SHP77 treated with DMSO at 0.1 percent for 48 hours (cell line): ENCODE data around the gene IL4I1.
"Not testable (repeated sequence)": the region's sequence is repeated elsewhere in the genome, so short reads cannot be mapped to it uniquely, and the experiment has no call there.

Experiments used
- DNase-seq: peaks from one replicate; lab custom pipeline; 2025; lab: John Stamatoyannopoulos, UW

IL4I1 gene, protein sequence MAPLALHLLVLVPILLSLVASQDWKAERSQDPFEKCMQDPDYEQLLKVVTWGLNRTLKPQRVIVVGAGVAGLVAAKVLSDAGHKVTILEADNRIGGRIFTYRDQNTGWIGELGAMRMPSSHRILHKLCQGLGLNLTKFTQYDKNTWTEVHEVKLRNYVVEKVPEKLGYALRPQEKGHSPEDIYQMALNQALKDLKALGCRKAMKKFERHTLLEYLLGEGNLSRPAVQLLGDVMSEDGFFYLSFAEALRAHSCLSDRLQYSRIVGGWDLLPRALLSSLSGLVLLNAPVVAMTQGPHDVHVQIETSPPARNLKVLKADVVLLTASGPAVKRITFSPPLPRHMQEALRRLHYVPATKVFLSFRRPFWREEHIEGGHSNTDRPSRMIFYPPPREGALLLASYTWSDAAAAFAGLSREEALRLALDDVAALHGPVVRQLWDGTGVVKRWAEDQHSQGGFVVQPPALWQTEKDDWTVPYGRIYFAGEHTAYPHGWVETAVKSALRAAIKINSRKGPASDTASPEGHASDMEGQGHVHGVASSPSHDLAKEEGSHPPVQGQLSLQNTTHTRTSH

DNA sequence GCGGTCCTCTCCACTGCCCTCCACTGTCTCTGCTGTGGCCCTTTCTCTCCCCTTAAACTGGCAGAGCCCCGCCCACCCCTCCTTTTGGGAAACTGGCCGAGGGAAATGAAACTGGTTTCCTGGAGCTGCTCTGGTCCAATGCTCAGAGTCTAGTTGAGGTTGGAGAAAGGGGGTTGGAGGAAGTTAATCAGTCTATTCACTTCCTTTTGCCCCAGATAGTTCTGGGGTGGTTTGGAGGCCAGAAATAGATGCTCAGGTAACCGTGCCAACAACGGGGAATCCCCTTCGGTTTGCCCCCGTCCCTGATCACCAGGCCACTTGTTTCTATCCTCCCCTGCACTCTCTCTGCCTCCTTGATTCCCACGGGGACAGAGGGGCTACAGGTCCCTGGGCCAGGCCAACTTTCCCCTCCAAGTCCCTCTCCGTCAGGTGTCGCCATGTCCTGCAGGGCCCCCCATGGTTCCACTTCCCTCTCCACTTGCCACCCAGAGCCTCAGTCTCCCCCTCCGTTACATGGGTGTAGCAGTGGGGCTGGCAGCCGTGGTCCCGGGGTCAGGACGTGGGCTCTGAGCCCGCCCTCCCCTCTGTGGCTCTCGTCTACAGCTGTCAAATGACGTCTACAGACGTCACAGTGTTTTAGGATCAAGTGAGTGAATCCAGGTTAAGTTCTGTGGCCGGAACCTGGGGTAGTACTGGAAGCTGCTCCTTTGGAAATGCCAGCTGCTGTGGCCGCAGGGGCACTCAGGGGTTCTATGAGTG lies at the start of gene IL4I1:
TSS of gene IL4I1 (minus strand) at position 25 of the 759 bp plus-strand sequence. CDS start 727 bp downstream, outside the sequence.
- no peak for DNase-seq

DNA sequence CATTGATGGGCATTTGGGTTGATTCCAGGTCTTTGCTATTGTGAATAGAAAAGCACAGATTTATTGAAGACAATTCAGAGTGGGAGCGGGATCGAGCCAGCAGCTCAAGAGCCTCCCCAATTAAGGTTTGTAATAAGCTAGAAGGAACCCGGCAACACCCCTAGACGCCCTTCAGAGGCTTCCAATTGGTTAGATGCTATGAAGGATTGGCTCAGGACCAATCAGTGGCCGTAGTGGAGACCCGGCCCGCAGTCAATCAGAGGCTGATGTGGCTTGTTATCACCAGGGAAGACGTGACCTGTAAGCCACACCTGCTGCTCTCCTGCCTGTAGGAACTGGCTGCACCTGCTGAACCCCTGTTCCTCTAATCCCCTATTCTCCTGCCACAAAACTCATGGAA lies 49.7 kb upstream of the IL4I1 start:
- no peak for DNase-seq

DNA sequence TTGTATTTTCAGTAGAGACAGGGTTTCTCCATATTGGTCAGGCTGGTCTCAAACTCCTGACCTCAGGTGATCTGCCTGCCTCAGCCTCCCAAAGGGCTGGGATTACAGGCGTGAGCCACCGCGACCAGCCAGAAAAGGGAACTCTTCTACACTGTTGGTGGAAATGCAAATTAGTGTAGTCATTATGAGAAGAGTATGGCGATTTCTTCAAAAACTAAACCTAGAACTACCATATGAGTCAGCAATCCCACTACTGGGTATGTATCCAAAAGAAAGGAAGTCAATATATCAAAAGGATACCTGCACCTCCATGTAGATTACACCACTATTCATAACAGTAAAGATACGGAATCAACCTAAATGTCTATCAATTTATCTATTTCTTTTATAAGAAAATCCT lies 47.9 kb upstream of the IL4I1 start:
- DNase-seq = not testable (repeated sequence)

DNA sequence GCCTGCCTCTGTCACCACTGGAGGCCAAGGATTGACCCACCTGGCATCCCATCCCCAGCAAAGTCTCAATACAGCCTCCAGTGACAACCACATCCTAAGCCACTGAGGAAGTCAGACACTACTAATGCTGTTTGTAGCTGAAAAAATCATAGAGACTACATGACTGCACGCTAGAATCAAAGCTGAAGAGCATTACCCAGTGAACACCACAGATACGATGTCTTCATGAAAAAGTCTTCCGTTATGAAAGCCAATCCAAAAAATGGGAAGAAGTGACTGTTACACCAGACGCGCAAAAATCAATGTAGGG lies 43.8 kb upstream of the IL4I1 start:
- no peak for DNase-seq

DNA sequence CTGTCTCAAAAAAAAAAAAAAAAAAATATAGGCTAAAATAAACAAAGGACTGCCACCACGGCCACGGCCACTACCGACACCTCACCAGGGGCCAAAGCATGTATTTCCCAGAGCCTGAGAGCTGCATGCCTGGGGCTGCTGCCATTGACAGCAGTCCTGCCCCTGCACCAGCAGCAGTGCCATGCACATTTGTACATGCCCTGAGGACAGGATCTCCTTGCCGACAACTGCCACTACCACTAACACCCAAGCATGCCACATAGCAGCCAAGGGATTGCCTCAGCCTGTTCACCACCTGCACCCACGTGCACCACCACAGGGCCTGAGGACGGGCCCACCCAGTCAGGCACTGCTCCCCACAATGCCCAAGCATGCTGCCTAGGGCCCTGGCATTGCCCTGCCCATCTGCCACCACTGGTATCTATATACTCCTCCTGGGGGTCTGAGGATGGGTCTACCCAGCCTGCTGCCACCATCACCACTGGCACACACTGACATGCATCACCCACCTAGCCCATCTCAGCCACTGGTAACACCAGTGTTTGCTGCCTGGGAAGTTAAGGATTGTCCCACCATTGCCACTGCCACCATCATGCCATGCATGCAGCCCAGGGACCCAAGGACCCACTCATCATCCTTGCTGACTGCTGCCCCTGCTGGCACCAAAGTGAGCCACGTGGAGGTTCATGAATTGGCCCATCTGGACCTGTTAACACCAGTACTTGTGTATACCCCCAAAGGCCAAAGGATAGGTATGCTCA lies 43.2 kb upstream of the IL4I1 start:
- no peak for DNase-seq

DNA sequence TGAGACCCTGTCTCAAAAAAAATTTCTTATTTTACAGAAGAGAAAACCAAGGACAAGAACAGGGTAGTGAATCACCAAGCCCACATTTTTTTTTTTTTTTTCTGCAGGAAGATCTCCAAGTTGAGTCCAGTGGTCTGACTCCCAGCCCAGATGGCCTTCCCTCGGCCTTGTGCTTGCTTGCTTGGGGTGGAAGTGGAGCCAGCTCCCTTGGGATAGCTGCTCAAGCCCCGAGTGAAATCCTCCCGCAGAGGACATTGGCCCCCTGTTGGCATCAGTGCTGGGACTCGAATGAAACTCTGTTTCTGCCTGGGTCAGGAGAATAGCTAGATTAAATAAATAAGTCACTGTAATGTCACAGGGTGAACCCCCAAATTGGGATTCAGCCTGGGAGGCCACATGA lies 42.0 kb upstream of the IL4I1 start:
- no peak for DNase-seq

DNA sequence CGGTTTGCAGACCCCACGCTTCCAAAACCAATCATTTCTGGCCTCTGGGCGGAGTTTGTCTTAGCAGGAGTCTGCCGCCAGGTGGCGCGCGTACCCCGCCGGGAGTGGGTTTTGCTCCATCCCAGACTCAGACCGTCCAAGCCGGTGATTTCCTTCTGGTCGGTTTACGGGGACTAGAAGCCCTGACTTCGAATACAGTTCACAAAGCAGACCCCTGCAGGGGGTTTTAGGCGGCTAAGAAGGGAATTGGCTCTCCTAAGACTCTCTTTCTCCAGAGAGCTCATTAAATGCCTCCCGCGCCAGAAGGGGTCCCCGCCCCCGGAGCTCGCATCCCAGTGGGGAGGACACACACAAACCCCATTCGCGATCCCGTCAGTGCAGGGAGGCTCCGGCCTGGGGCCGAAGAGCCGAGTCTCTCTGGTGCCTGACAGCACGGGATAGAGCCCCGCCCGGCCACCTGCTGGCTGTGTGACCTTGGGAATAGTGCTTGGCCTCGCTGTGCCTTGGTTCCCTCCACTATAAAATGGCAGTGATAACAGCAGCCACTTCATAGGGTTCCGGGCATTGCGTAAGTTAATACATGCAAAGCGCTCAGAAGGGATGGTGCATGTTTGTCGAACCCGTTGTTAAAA lies 41.2 kb upstream of the IL4I1 start:
- peak; percentile 51 for DNase-seq

DNA sequence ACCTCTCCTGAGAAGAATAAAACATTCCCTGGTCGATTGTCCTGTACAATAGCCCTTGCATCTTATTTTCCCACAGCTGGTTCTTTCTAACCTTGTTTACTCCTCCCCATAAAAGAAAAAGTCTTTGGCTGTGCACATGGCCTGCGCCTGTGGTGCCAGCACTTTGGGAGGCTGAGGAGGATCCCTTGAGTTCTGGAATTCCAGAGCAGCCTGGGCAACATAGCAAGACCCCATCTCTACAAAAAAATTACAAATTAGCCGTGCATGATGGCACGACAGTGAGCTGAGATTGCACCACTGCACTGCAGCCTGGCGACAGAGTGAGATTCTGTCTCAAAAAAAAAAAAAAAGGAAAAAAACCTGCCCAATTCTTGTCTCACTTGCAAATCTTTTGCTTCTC lies 39.9 kb upstream of the IL4I1 start:
- no peak for DNase-seq

DNA sequence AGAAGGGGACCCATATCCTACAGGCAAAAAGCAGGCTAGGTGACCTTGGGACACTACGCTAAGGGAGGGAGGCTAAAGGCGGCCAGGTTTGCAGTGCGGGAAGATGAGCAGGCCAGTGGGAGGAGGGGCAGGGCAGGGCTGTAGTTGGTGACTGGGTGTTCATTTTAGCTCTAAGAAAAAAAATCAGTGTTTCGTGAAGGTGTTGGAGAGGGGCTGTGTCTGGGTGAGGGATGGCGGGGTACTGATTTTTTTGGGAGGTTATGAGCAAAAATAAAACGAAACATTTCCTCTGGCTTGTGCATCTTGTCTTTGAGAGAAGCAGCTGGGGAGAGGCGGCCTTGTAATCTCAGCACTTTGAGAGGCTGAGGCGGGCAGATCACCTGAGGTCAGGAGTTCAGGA lies 37.0 kb upstream of the IL4I1 start:
- no peak for DNase-seq

DNA sequence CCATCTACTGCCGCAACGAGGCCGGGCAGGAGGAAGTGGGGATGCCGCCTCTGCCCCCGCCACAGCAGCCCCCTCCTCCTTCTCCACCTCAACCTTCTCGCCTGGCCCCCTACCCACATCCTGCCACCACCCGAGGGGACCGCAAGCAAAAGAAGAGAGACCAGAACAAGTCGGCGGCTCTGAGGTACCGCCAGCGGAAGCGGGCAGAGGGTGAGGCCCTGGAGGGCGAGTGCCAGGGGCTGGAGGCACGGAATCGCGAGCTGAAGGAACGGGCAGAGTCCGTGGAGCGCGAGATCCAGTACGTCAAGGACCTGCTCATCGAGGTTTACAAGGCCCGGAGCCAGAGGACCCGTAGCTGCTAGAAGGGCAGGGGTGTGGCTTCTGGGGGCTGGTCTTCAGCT lies 36.0 kb upstream of the IL4I1 start:
- no peak for DNase-seq

DNA sequence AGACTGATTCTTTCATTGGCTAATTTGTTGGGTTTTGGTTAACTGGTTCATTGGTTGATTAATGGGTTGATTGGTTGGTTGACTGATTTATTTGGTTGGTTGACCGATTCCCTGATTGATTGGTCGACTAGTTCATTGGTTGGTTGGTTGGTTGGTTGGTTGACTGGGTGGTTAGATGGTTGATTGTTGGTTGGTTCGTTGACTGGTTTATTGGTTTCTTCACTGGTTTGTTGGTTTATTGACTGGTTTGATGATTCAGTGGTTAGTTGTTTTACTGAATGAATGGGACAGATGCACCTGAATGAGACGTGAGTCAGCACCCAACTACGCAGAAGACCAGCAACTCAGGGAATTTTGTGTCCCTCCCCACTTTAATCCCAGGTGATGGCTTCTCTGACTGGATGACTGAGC lies 35.4 kb upstream of the IL4I1 start:
- DNase-seq = no peak

DNA sequence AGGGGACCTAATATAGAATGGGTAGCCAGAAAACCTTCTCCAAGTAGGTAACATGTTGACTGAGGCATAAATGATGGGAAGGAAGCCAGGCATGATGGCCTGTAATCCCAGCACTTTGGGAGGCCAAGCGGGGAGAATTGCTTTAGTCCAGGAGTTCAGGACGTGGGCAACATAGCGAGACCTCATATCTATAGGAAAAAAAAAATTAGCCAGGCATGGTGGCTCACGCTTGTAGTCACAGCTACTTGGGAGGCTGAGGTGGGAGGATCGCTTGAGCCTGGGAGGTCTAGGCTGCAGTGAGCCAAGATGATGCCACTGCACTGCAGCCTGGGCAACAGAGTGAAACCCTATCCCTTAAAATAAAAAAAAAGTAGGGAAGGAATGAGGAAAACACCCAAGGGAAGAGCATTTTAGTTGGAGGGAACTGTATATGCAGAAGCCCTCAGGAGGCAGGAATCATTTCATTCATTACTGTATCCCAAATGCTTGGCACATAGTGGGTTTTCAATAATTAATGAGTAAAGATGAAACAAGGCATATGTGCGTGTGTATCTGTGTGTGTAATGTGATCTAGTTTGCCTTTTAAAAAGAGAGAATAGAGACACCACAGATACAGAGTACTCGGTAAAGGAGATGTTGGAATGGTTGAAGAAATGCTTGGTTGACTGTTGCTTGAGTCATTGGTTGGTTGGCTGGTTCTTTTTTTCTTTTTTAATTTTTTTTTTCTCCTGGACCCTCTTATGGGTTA lies 34.8 kb upstream of the IL4I1 start:
- no peak for DNase-seq

DNA sequence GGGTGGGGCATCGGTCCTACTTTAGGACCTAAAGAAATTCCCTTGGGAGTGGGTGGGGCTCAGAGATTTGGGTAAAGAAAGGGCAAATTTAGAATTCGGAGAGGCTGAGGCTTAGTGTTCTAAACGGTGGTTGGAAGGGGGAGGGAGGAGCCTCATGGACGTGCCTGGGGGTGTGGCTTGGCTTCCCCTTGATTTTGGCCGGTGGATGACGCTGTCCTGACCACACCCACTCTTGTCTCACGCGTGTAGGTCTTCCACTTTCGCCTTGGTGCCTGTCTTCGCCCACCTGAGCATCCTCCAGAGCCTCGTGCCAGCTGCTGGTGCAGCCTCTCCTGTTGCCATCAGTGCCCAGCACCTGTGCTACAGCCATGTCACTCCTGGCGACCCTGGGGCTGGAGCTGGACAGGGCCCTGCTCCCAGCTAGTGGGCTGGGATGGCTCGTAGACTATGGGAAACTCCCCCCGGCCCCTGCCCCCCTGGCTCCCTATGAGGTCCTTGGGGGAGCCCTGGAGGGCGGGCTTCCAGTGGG lies 33.9 kb upstream of the IL4I1 start:
- no peak for DNase-seq

DNA sequence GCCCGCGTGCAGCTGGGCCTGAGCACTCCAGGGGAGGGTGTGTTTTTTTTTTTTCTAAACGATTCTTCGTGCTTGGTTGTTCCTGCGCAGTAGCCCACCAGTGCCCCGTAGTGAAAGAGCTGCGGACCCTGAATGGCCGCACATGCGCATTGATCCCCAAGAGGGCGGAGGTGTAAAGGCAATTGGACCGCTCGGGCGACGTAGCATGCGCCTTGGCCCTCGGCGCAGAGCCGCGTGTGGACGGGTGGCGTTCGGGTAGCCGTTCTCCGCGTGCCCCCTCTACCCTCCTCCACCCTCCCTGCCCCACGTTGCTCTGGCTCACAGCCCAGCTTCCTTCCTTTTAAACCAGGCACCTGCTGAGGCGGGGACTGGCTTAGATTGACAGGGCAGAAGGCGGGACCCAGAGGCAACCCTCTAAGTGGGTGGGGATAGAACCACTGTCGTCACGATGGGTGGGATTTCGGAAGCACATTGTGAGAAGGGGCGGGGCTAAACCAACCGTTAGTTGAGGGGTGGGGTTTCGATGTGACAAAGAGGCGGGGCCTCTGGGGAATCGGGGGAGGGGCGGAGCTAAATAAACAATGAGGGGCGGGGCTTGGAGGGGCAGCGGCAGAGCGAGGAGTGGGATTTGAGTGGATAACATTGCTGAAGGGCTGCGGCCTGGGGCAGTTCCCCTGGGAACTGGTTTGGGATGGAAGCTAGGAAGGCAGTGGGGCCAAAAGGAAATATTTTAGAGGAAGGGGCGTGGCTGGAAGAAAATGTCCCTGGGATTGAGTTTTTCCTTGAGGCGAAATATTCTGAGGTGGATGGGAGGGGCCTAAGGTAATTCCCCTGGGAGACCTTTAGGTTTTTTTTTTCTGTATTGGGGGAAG lies 33.2 kb upstream of the IL4I1 start:
- peak; percentile 90 for DNase-seq

DNA sequence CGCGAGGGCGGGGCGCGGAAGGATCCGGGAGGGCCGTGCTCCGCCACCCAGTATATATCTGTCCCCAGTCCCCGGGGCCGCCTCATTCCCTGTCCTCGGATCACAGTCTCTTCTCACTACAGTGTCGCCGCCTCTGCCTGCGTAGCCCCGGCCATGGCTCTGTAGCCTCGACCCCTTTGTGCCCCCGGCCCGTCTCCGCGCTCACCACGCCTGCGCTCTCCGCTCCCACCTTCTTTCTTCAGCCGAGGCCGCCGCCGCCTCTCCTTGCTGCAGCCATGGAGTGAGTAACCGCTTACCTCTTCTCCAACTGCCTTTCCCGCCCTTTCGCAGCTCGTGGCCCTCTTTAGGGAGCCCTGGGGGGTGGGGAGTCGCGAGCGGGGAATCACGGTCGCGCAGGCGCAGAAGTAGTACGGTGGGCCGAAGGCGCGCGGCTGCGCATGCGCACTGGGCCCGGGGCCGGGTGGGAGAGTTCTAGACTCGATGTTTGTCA lies 32.5 kb upstream of the IL4I1 start, which contains the start of the genes ATF5 and NUP62:
TSS of gene ATF5 (plus strand) at position 85 of the 490 bp plus-strand sequence. CDS start 1,646 bp downstream, outside the sequence.
TSS of gene NUP62 (minus strand) at position 384 of the 490 bp plus-strand sequence. CDS start 19,697 bp downstream, outside the sequence.
- peak; percentile 88 for DNase-seq

DNA sequence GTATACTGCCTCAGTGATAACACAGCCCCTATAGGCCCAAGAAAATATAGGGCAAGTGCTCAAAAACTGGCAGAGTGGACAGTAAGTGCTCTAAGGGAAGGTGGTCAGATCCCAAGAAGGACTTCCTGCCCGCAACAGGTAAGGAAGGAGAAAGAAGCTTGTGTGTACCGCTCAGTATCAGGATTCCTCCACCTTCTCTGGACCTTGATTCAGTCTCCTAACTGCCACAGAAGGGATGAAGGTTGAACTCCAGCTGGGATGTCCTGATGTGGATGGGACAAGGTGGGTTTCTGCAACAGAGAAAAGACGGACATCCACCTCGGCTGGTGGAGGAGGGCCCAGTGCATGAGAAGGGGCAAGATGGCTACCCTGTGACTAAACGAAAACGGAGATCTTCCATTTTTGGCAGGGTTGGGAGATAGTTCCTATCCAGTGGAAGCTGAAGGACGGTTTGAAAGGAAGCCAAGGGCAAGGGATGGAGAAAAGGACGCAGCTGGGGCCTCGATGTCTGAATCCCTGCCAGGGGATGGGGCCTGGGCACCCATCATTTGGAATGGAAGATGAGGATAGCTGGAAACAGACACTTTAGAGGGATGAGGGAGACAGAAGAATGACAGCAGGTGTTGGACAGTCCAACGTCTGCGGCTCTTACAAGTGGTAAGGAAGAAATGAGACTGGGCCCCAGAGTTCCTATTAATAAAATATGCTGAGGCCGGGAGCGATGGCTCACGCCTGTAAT lies 31.0 kb upstream of the IL4I1 start:
- DNase-seq = no peak

DNA sequence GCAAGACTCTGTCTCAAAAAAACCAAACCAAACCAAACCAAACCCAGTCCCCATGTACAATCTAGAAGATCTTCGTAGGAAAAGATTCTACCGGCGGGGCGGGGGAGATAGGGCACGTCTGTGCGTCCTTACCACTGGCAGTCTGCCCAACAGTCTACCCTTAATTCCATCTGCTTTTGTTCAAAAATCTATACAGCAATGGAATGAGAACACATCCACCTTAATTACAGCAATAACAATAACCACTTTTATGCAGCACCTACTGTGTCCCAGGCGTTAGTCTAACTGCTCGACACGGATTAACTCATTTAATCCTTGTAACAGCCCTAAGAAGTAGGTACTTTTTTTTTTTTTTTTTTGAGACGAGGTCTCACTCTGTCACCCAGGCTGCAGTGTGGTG lies 29.8 kb upstream of the IL4I1 start:
- DNase-seq = no peak

DNA sequence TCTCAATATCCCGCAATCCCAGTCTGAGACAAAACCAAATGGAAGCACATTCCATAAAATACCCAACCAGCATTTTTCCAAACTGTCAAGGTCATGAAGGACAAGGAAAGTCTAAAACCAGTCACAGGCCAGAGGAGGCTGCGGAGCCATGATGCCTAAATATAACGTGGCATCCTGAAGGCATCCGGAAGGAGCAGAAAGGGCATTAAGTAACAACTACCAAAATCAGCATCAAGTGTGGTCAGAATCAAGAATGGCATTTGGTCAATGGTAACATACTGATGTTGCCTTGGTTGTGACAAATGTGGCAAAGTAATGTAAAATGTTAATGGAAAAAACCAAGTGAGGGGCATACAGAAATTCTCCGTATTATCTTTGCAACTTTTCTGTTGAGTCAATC lies 28.8 kb upstream of the IL4I1 start:
- no peak for DNase-seq

DNA sequence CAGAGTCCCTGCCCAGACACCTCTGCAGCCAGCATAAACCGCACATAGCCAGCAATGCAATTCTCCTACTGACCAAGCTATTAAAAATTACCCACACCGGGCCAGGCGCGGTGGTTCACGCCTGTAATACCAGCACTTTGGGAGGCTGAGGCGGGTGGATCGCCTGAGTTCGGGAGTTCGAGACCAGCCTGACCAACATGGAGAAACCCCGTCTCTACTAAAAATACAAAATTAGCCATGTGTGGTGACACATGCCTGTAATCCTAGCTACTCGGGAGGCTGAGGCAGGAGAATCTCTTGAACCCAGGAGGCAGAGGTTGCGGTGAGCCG lies 28.2 kb upstream of the IL4I1 start:
- not testable (repeated sequence) for DNase-seq
